ENCODE results near the gene SFTA2.

DNA sequence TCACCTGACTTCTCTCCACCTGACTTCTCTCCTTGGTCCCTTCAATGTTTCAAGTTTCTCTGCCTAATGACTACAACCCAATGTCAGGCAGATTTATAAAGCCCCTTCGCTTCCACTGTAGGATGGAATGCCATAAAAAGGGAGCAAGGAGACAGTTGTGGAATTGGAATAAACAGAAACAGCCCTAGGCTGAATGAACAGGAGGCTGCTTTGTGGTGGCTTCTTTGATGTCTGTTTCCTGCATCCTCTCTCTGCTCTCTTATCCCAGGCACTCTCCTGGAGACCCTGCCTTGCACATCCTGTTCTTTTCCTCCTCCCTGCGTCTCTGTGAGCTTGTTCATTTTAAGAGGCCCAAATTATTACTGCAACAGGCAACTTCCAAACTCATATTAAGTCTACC is 25.7 kb upstream of the SFTA2 start:
- TF ChIP-seq, protein P1, sequence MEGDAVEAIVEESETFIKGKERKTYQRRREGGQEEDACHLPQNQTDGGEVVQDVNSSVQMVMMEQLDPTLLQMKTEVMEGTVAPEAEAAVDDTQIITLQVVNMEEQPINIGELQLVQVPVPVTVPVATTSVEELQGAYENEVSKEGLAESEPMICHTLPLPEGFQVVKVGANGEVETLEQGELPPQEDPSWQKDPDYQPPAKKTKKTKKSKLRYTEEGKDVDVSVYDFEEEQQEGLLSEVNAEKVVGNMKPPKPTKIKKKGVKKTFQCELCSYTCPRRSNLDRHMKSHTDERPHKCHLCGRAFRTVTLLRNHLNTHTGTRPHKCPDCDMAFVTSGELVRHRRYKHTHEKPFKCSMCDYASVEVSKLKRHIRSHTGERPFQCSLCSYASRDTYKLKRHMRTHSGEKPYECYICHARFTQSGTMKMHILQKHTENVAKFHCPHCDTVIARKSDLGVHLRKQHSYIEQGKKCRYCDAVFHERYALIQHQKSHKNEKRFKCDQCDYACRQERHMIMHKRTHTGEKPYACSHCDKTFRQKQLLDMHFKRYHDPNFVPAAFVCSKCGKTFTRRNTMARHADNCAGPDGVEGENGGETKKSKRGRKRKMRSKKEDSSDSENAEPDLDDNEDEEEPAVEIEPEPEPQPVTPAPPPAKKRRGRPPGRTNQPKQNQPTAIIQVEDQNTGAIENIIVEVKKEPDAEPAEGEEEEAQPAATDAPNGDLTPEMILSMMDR (IDR thresholded peaks at IDR 0.05 in 8 of 11, conservative IDR thresholded peaks at IDR 0.05 in 3 of 11), result no peak
- TF ChIP-seq POLR2A (IDR thresholded peaks at IDR 0.05), result no peak

Data from spleen (tissue), 7 donors.